H1 (cell line): Measurements from ENCODE around the gene TEX101. TPM values are rescaled to one million over a fixed set of nuclear protein-coding genes. Genes with fewer than 3 reads are reported as not detected.

Experiments used
- CTCF ChIA-PET: fragments of 300-600 bp; sonication (Branson Sonifier 250); formaldehyde crosslinking; loops from one replicate; lab custom pipeline; 2021; ENCODE audit not compliant: partially characterized antibody; lab: Charles Lee
- POLR2A ChIA-PET: fragments of 300-600 bp; sonication (Branson Sonifier 250); formaldehyde crosslinking; loops from one replicate; lab custom pipeline; 2021; ENCODE audit warnings: inconsistent platforms; ENCODE audit not compliant: partially characterized antibody; lab: Charles Lee
- DNase-seq, 2 experiments: peaks; one replicate each; pipeline versions ENCODE4 v3.0.0 to v3.0.0-alpha.2; 2010 to 2022; ENCODE audit warnings: low spot score in 2 of 2, low read depth in 1 of 2, mixed read lengths in 1 of 2
- FAIRE-seq: peaks from 2 replicates; lab custom pipeline; 2011; peaks lifted over from hg19 to GRCh38; lab: Jason Lieb, UNC
- H2AFZ ChIP-seq: 2 replicates; pipeline ENCODE4 v1.8.1; 2012; ENCODE audit warnings: low read length, inconsistent platforms
- H2AK5ac ChIP-seq: 2 replicates; pipeline ENCODE4 v1.6.1; 2013; ENCODE audit warnings: low read depth, low read length
- H2BK120ac ChIP-seq: replicated peaks from 2 replicates; pipeline ENCODE3; 2013; ENCODE audit warnings: low read depth, low read length, inconsistent platforms
- H2BK12ac ChIP-seq: 2 replicates; pipeline ENCODE4 v1.6.1; 2013; ENCODE audit warnings: low read depth, low read length
- H2BK15ac ChIP-seq: 2 replicates; pipeline ENCODE4 v1.6.1; 2013; ENCODE audit warnings: low read length
- H2BK20ac ChIP-seq: 2 replicates; pipeline ENCODE4 v1.6.1; 2013; ENCODE audit warnings: low read length
- H2BK5ac ChIP-seq: 2 replicates; pipeline ENCODE4 v1.6.1; 2013; ENCODE audit warnings: low read depth, low read length
- H3K14ac ChIP-seq: 2 replicates; pipeline ENCODE4 v1.6.1; 2013; ENCODE audit warnings: inconsistent platforms; ENCODE audit not compliant: insufficient read length
- H3K18ac ChIP-seq: 2 replicates; pipeline ENCODE4 v1.6.1; 2013; ENCODE audit warnings: low read length; ENCODE audit errors: extremely low read depth
- H3K23ac ChIP-seq: 2 replicates; pipeline ENCODE4 v1.6.1; 2013; ENCODE audit warnings: inconsistent platforms; ENCODE audit not compliant: insufficient read length
- H3K23me2 ChIP-seq: 2 replicates; pipeline ENCODE4 v1.6.1; 2013; ENCODE audit warnings: low read depth, low read length
- H3K27ac ChIP-seq: 2 replicates; pipeline ENCODE4 v1.6.1; 2011; ENCODE audit warnings: low read depth, low read length, inconsistent platforms
- H3K27me3 ChIP-seq, 4 experiments: replicated peaks in 1 of 4; 1 replicate in 1 of 4; 2 replicates in 3 of 4; pipeline versions ENCODE4 v1.6.1 to v1.8.1; 2011 to 2013; ENCODE audit warnings: low read length in 3 of 4, mild to moderate bottlenecking in 3 of 4, inconsistent platforms in 2 of 4, mixed read lengths in 2 of 4, moderate library complexity in 1 of 4; ENCODE audit not compliant: control insufficient read depth in 3 of 4, insufficient read depth in 3 of 4; ENCODE audit errors: extremely low read depth in 1 of 4
- H3K36me3 ChIP-seq, 4 experiments: 2 replicates each; pipeline versions ENCODE4 v1.6.1 to v1.8.1; 2011 to 2013; ENCODE audit warnings: mild to moderate bottlenecking in 4 of 4, low read length in 3 of 4, moderate library complexity in 2 of 4, control low read depth in 1 of 4, inconsistent platforms in 1 of 4; ENCODE audit not compliant: insufficient read depth in 4 of 4, control insufficient read depth in 2 of 4
- H3K4ac ChIP-seq: replicated peaks from 2 replicates; pipeline ENCODE3; 2013; ENCODE audit warnings: low read length, low read depth, mixed read lengths, inconsistent platforms; ENCODE audit not compliant: insufficient read length
- H3K4me1 ChIP-seq, 4 experiments: replicated peaks in 1 of 4; 1 replicate in 1 of 4; 2 replicates in 3 of 4; pipeline versions ENCODE4 v1.6.1 to v1.8.1; 2011 to 2013; ENCODE audit warnings: low read length in 3 of 4, inconsistent platforms in 2 of 4, mixed read lengths in 1 of 4; ENCODE audit not compliant: insufficient read depth in 4 of 4, control insufficient read depth in 3 of 4
- H3K4me2 ChIP-seq, 2 experiments: 2 replicates each; pipeline versions ENCODE4 v1.6.1 to v1.8.1; 2011 to 2013; ENCODE audit warnings: low read depth in 2 of 2, low read length in 2 of 2, control low read depth in 1 of 2, inconsistent platforms in 1 of 2, mild to moderate bottlenecking in 1 of 2; ENCODE audit not compliant: insufficient read depth in 1 of 2
- H3K4me3 ChIP-seq, 4 experiments: fragments of 200-600, 300-600 bp in 1 of 4; sonication (generic), shearing (Covaris generic), sonication (Bioruptor Twin) in 1 of 4; 2 replicates each; pipeline versions ENCODE4 v1.5.1 to v1.8.1; 2011 to 2016; ENCODE audit warnings: low read length in 4 of 4, low read depth in 3 of 4, control low read depth in 2 of 4, inconsistent platforms in 2 of 4, mild to moderate bottlenecking in 2 of 4, mixed read lengths in 1 of 4, moderate library complexity in 1 of 4; ENCODE audit not compliant: insufficient read depth in 2 of 4; ENCODE audit errors: extremely low read depth in 1 of 4
- H3K56ac ChIP-seq: replicated peaks from 2 replicates; pipeline ENCODE3; 2013; ENCODE audit warnings: low read depth, mild to moderate bottlenecking, mixed read lengths, low read length, inconsistent platforms; ENCODE audit not compliant: insufficient read length
- H3K79me1 ChIP-seq: 2 replicates; pipeline ENCODE4 v1.6.1; 2013; ENCODE audit warnings: low read depth, low read length, control low read depth
- H3K79me2 ChIP-seq, 2 experiments: 2 replicates each; pipeline versions ENCODE4 v1.6.1 to v1.8.1; 2012 to 2013; ENCODE audit warnings: low read length in 2 of 2, mild to moderate bottlenecking in 2 of 2, inconsistent platforms in 1 of 2; ENCODE audit not compliant: insufficient read depth in 2 of 2, control insufficient read depth in 1 of 2
- H3K9ac ChIP-seq, 4 experiments: replicated peaks in 1 of 4; 1 replicate in 1 of 4; 2 replicates in 3 of 4; pipeline versions ENCODE4 v1.6.1 to v1.8.1; 2011 to 2013; ENCODE audit warnings: low read depth in 3 of 4, low read length in 3 of 4, control low read depth in 2 of 4, mild to moderate bottlenecking in 2 of 4, moderate library complexity in 2 of 4, inconsistent platforms in 1 of 4; ENCODE audit errors: extremely low read depth in 1 of 4
- H3K9me3 ChIP-seq, 2 experiments: 2 replicates each; pipeline versions ENCODE4 v1.6.1 to v1.8.1; 2012 to 2013; ENCODE audit warnings: mild to moderate bottlenecking in 2 of 2, moderate library complexity in 2 of 2, control low read depth in 1 of 2, inconsistent platforms in 1 of 2, low read depth in 1 of 2, low read length in 1 of 2, mixed read lengths in 1 of 2; ENCODE audit not compliant: insufficient read depth in 2 of 2
- H4K20me1 ChIP-seq, 2 experiments: replicated peaks in 1 of 2; 2 replicates each; pipeline versions ENCODE3 to v1.8.1; 2011 to 2013; ENCODE audit warnings: inconsistent platforms in 2 of 2, low read length in 2 of 2, mild to moderate bottlenecking in 1 of 2; ENCODE audit not compliant: insufficient read depth in 2 of 2, control insufficient read depth in 1 of 2
- H4K5ac ChIP-seq: 2 replicates; pipeline ENCODE4 v1.6.1; 2013; ENCODE audit warnings: low read length, low read depth, mixed read lengths, inconsistent platforms; ENCODE audit not compliant: insufficient read length
- H4K8ac ChIP-seq: 2 replicates; pipeline ENCODE4 v1.8.0; 2013; ENCODE audit warnings: mild to moderate bottlenecking, moderate library complexity, low read length, inconsistent platforms; ENCODE audit not compliant: insufficient read depth; ENCODE audit errors: extremely low read depth
- H4K91ac ChIP-seq: replicated peaks from 2 replicates; pipeline ENCODE3; 2013; ENCODE audit warnings: low read length, mixed read lengths, inconsistent platforms; ENCODE audit not compliant: insufficient read length
- CEBPB ChIP-seq: IDR thresholded peaks from 2 replicates; pipeline ENCODE4 v1.6.1; 2012; ENCODE audit warnings: low read depth, low read length
- CREB1 ChIP-seq: IDR thresholded peaks from 2 replicates; pipeline ENCODE4 v1.6.1; 2012; ENCODE audit warnings: inconsistent platforms
- EP300 ChIP-seq, 2 experiments: IDR thresholded peaks; 1 replicate in 1 of 2; 2 replicates in 1 of 2; pipeline ENCODE4 v1.6.1; 2011 to 2012; ENCODE audit warnings: low read depth in 2 of 2, low read length in 2 of 2, mild to moderate bottlenecking in 2 of 2, borderline replicate concordance in 1 of 2, inconsistent platforms in 1 of 2, moderate library complexity in 1 of 2
- FOSL1 ChIP-seq: IDR thresholded peaks from 2 replicates; pipeline ENCODE4 v1.6.1; 2011; ENCODE audit warnings: mild to moderate bottlenecking, low read depth, low read length, moderate library complexity; ENCODE audit not compliant: insufficient read depth
- GTF2F1 ChIP-seq: IDR thresholded peaks from 2 replicates; pipeline ENCODE4 v1.6.1; 2012; ENCODE audit warnings: low read depth, low read length, improper control_type of control experiment, borderline replicate concordance
- MAFK ChIP-seq: IDR thresholded peaks from 2 replicates; pipeline ENCODE4 v1.6.1; 2012; ENCODE audit warnings: low read depth, mild to moderate bottlenecking, improper control_type of control experiment, low read length
- PHF8 ChIP-seq: fragments of 200-600 bp; sonication (generic); conservative IDR thresholded peaks from 2 replicates; pipeline ENCODE4 v1.7.1; 2012; ENCODE audit warnings: low read depth, mild to moderate bottlenecking, inconsistent platforms, low read length, moderate library complexity
- SP4 ChIP-seq: IDR thresholded peaks from 2 replicates; pipeline ENCODE4 v1.6.1; 2012; ENCODE audit warnings: low read length, inconsistent platforms
- SRF ChIP-seq: IDR thresholded peaks from 2 replicates; pipeline ENCODE4 v1.6.1; 2011; ENCODE audit warnings: mild to moderate bottlenecking, low read depth, low read length, moderate library complexity
- TAF1 ChIP-seq: IDR thresholded peaks from 2 replicates; pipeline ENCODE4 v1.6.1; 2011; ENCODE audit warnings: mild to moderate bottlenecking, low read depth, low read length
- WGBS, 2 experiments: shearing (Covaris generic) in 1 of 2; methylation state at CpG; one replicate each; pipeline versions ENCODE4 v1.1.6 to v1.1.7; 2013 to 2015; ENCODE audit warnings: low lambda C conversion rate in 2 of 2, mixed read lengths in 2 of 2, inconsistent platforms in 1 of 2, low coverage in 1 of 2, missing lambda C conversion rate in 1 of 2; ENCODE audit not compliant: insufficient replicate concordance in 2 of 2, insufficient coverage in 1 of 2, insufficient read length in 1 of 2; ENCODE audit errors: extremely low coverage in 1 of 2, missing lambda C conversion rate in 1 of 2; 5-methylcytosine and 5-hydroxymethylcytosine counted together
- polyA plus RNA-seq, 7 experiments: library from polyadenylated mRNA; depleted of rRNA in 3 of 7; stranded (reverse) in 5 of 7; unstranded in 2 of 7; fragments of >200 nt in 5 of 7; fragments of 200-250 nt in 2 of 7; gene quantifications; 1 replicate in 5 of 7; 2 replicates in 1 of 7; 4 replicates in 1 of 7; pipeline versions ENCODE4 v1.2.1 to v1.2.3, GENCODE V29; 2011 to 2013; ENCODE audit warnings: missing spikeins in 2 of 7, mixed read lengths in 2 of 7
- total RNA-seq: library from RNA; stranded (reverse); fragmentation: NEBNext Ultra II Directional; extraction: Animal tissue kit (Norgen Biotek cat#: 25700); gene quantifications from 2 replicates; pipeline ENCODE4 v1.2.1, GENCODE V29; 2021

Gene TEX101
- total and polyA plus RNA-seq, 2 of the 8 experiments (the other 6 are each of a cell fraction or from before 2014, with no cell fraction given) = 0.12 TPM; not detected in 1

GRCh38 chr19:43445426-43445825 is 30.7 kb downstream of the TEX101 start:
- FAIRE-seq (no peak), DNase-seq (no peak)
- no peaks in the 10 kb centered on the region for H3K27me3 ChIP-seq
- H3K27ac ChIP-seq = no peak overlapping the region
- H3K14ac ChIP-seq = no peak overlapping the region
- no peak overlapping the region for H4K5ac ChIP-seq
- no peak overlapping the region for H3K4me3 ChIP-seq
- no peak overlapping the region for H2BK15ac ChIP-seq
- H2BK20ac ChIP-seq = no peak overlapping the region
- H3K18ac ChIP-seq = no peak overlapping the region
- no peaks in the 10 kb centered on the region for H3K4me1 ChIP-seq
- ChIA-PET POLR2A (interaction anchor here (1.8 to 2.9 kb wide), 2 partner anchors 74 to 86 kb away, joined by 3 to 15 read pairs; no protein-coding TSS in a partner anchor), CTCF (interaction anchor here (0.7 to 6.5 kb wide), 4 partner anchors 13 to 1489 kb away, joined by 3 to 192 read pairs (median 24); partner anchors contain the start of gene ETHE1)
- no peak overlapping the region for H3K9ac ChIP-seq
- no peak overlapping the region for H3K4me2 ChIP-seq
- H4K8ac ChIP-seq = no peak overlapping the region
- no peak overlapping the region for H3K56ac ChIP-seq
- WGBS, 2 experiments = 91% methylated on average over 2 of the region's 2 CpGs; no CpG with 5 or more reads in 1 of the 2 experiments
- H3K9me3 ChIP-seq = no peaks in the 10 kb centered on the region
- H3K36me3 ChIP-seq = no peaks in the 10 kb centered on the region
- no peak overlapping the region for H4K91ac ChIP-seq
- no peak overlapping the region for H2BK120ac ChIP-seq
- no peak overlapping the region for H3K23ac ChIP-seq
- H3K79me1 ChIP-seq = no peaks in the 10 kb centered on the region
- no peak overlapping the region for H2BK12ac ChIP-seq
- no peak overlapping the region for H2BK5ac ChIP-seq
- no peaks in the 10 kb centered on the region for H3K23me2 ChIP-seq
- TF ChIP-seq CREB1 (no peak), GTF2F1 (no peak), TAF1 (no peak), FOSL1 (no peak), SP4 (no peak), CEBPB (no peak), EP300 (IDR thresholded peaks at IDR 0.05; ENCODE audit: borderline replicate concordance in 1 of 2, low read depth in 2 of 2, low read length in 2 of 2) (no peak), PHF8 (no peak), SRF (no peak), MAFK (no peak)
- no peak overlapping the region for H3K4ac ChIP-seq
- no peak overlapping the region for H2AFZ ChIP-seq
- no peak overlapping the region for H2AK5ac ChIP-seq
- H4K20me1 ChIP-seq = no peaks in the 10 kb centered on the region
- no peaks in the 10 kb centered on the region for H3K79me2 ChIP-seq
